ENCODE measurements around the gene RAD52.

Gene RAD52

DNA sequence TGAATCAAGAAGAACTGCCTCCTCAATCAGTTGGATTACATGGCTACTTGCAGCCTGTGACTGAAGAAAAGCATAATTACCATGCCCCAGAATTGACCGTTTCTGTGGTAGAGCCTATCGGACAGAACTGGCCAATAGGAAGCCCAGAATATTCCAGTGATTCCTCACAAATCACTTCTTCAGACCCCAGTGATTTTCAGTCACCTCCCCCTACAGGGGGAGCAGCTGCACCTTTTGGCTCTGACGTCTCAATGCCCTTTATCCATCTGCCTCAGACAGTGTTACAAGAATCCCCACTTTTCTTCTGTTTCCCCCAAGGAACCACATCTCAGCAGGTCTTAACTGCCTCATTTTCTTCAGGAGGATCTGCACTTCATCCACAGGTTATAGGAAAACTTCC is 80.8 kb downstream of the RAD52 start:
- no peak for DNase-seq (ENCODE audit: low spot score)

GRCh38 chr12:867905-868304 is 81.6 kb downstream of the RAD52 start:
- no peak for DNase-seq (ENCODE audit: low spot score)

DNA sequence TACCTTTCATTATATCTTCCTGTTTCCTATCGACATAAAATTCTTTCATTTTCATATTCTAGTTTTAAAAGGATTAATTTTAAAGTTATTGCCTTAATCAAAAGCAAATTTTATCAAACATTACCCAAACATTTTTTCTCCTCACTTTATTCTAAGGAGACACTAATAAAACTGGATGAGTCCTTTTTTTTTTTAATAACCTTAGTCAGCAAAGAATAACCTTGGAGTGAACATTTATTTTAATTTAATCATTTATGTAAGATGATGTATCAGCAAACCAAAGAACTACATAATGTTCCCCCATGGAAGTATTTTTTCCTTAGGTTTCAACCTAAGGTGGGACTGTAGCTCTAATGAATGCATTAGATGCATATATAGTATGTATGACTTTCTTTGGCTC is 83.9 kb downstream of the RAD52 start:
- no peak for DNase-seq (ENCODE audit: low spot score)

- DNase-seq (ENCODE audit: low spot score): no peak
These were observed 86.2 kb downstream of the RAD52 start for GRCh38 chr12:863285-863684.

- no peak for DNase-seq (ENCODE audit: low spot score)
These were observed 87.1 kb downstream of the RAD52 start for GRCh38 chr12:862303-862911.

Measured in activated CD4-positive, alpha-beta T cell treated with anti-CD3 and anti-CD28 coated beads, Interleukin-2, Interleukin-4, amounts not matched to agents 100 ng/mL and 50 ng/mL, durations not matched to agents 16 hours and 8 hours (primary cell).